GM12801 (cell line): ENCODE results near the gene PLCB4.

Source experiments
- TF ChIP-seq, protein P1 (sequence below): IDR thresholded peaks from one replicate; pipeline ENCODE4 v1.5.1; 2011; ENCODE audit warnings: control low read depth; ENCODE audit not compliant: insufficient read length; ENCODE audit errors: extremely low read depth

The PLCB4 gene

GRCh38 chr20:9068841-9069663 is at the start of gene PLCB4:
Gene PLCB4, plus strand, starts transcription at chr20:9069087. Its CDS starts 238,728 bp downstream, at chr20:9307815.
- TF ChIP-seq, protein P1, sequence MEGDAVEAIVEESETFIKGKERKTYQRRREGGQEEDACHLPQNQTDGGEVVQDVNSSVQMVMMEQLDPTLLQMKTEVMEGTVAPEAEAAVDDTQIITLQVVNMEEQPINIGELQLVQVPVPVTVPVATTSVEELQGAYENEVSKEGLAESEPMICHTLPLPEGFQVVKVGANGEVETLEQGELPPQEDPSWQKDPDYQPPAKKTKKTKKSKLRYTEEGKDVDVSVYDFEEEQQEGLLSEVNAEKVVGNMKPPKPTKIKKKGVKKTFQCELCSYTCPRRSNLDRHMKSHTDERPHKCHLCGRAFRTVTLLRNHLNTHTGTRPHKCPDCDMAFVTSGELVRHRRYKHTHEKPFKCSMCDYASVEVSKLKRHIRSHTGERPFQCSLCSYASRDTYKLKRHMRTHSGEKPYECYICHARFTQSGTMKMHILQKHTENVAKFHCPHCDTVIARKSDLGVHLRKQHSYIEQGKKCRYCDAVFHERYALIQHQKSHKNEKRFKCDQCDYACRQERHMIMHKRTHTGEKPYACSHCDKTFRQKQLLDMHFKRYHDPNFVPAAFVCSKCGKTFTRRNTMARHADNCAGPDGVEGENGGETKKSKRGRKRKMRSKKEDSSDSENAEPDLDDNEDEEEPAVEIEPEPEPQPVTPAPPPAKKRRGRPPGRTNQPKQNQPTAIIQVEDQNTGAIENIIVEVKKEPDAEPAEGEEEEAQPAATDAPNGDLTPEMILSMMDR: no peak

GRCh38 chr20:9019833-9020232 is 49.1 kb upstream of the PLCB4 start:
- TF ChIP-seq, protein P1: no peak

- TF ChIP-seq, protein P1: no peak
Observed at GRCh38 chr20:9021216-9021615, 47.7 kb upstream of the PLCB4 start.

GRCh38 chr20:9021699-9022098 is 47.2 kb upstream of the PLCB4 start:
- TF ChIP-seq, protein P1: no peak

DNA sequence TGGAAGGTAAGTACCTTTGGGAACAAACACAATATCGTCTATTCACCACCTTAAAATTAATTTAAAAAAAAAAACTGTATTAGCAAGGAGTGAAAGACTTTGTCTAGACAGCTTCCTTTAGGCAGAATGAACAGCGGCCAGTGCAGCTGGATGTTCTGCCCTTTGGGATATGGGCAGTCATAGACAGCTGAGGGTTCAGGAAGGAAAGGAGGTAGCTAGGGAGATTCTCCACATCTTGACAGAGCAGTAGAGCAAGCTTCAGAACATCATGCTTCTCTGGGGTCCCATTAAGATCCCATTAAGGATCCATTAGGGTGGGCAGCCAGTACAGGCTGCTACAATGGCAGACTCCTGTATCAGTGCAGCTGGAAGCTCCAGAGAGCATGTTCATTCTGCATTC is 46.5 kb upstream of the PLCB4 start:
- TF ChIP-seq, protein P1: no peak

- TF ChIP-seq, protein P1: no peak
Observed at GRCh38 chr20:9024606-9025005, 44.3 kb upstream of the PLCB4 start.

DNA sequence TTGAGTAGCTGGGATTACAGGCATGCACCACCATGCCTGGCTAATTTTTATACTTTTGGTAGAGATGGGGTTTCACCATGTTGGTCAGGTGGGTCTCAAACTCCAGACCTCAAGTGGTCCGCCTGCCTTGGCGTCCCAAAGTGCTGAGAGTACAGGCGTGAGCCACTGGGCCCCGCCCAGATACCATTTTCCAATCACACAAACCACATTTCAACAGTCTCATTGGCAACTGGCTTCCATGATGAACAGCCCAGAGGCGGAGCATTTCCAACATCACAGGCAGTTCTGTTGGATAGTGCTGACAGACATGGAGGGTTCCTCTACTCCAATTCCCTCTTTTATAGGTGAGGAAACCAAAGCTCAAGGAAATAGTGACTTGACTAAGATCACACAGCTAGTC is 43.9 kb upstream of the PLCB4 start:
- TF ChIP-seq, protein P1: no peak
